CD4-positive, alpha-beta T cell (primary cell): Measurements from ENCODE around the gene TRMU. TPM values are rescaled to one million over a fixed set of nuclear protein-coding genes. Genes with fewer than 3 reads are reported as not detected.

Experiments used
- ATAC-seq: fragments of 200-7000 bp; cut with Tn5 transposase; one replicate; pipeline ENCODE4 v1.10.0; 2022; ENCODE audit warnings: mild to moderate bottlenecking; ENCODE audit not compliant: poor library complexity
- CTCF ChIA-PET: fragments of 350-600 bp; sonication (Branson Sonifier 250); formaldehyde crosslinking; loops from one replicate; lab custom pipeline; 2021; ENCODE audit warnings: antibody characterized with exemption, inconsistent platforms; lab: Charles Lee
- POLR2A ChIA-PET: fragments of 350-600 bp; sonication (Branson Sonifier 250); formaldehyde crosslinking; loops from one replicate; lab custom pipeline; 2021; ENCODE audit warnings: antibody characterized with exemption, inconsistent platforms; lab: Charles Lee
- DNase-seq, 14 experiments: peaks; one replicate each; pipeline ENCODE4 v3.0.0-alpha.2; 2013 to 2020; ENCODE audit warnings: mixed read lengths in 2 of 14
- H3K27ac ChIP-seq, 2 donors: one replicate each; pipeline versions ENCODE4 v1.5.1 to v1.7.0; 2013; ENCODE audit warnings: low read length in 2 of 2, low read depth in 1 of 2, mild to moderate bottlenecking in 1 of 2
- H3K27me3 ChIP-seq, 2 experiments: 1 replicate in 1 of 2; 2 replicates in 1 of 2; pipeline versions ENCODE4 v1.6.1 to v1.7.0; 2013; ENCODE audit warnings: low read length in 2 of 2, control low read depth in 1 of 2, mild to moderate bottlenecking in 1 of 2, moderate library complexity in 1 of 2; ENCODE audit not compliant: insufficient read depth in 2 of 2, control insufficient read depth in 1 of 2
- H3K36me3 ChIP-seq: one replicate; pipeline ENCODE4 v1.6.1; 2013; ENCODE audit warnings: low read length, control low read depth; ENCODE audit not compliant: insufficient read depth
- H3K4me1 ChIP-seq: one replicate; pipeline ENCODE4 v1.6.1; 2013; ENCODE audit warnings: low read length, control low read depth; ENCODE audit not compliant: insufficient read depth
- H3K4me3 ChIP-seq: one replicate; pipeline ENCODE4 v1.5.1; 2013; ENCODE audit warnings: mild to moderate bottlenecking, low read length, moderate library complexity
- H3K9me3 ChIP-seq, 2 experiments: 1 replicate in 1 of 2; 2 replicates in 1 of 2; pipeline versions ENCODE4 v1.6.1 to v1.7.0; 2013; ENCODE audit warnings: low read length in 2 of 2, mild to moderate bottlenecking in 2 of 2, control low read depth in 1 of 2, moderate library complexity in 1 of 2; ENCODE audit not compliant: control insufficient read depth in 1 of 2, insufficient read depth in 1 of 2
- H3K27ac Mint-ChIP-seq: one replicate; pipeline ENCODE4 v1.8.0; 2020; ENCODE audit warnings: mixed read lengths
- H3K27me3 Mint-ChIP-seq: one replicate; pipeline ENCODE4 v1.8.0; 2021; ENCODE audit warnings: mixed read lengths
- H3K36me3 Mint-ChIP-seq: one replicate; pipeline ENCODE4 v1.8.0; 2021; ENCODE audit warnings: low read depth, mixed read lengths
- H3K4me1 Mint-ChIP-seq: one replicate; pipeline ENCODE4 v1.8.0; 2021; ENCODE audit warnings: low read depth, mixed read lengths
- H3K4me3 Mint-ChIP-seq: one replicate; pipeline ENCODE4 v1.8.0; 2020; ENCODE audit warnings: mild to moderate bottlenecking, mixed read lengths
- H3K9me3 Mint-ChIP-seq: one replicate; pipeline ENCODE4 v1.8.0; 2020; ENCODE audit warnings: mixed read lengths
- intact Hi-C, 2 experiments: fragments of 100-400 bp; cut with DNase I in 1 of 2; cut with micrococcal nuclease in 1 of 2; formaldehyde crosslinking; loops; one replicate each; pipeline versions ENCODE4 v1.15.1 to v1.9.0; 2023 to 2025; cut with DNase I, micrococcal nuclease
- polyA plus RNA-seq, 2 donors: library from polyadenylated mRNA; unstranded; fragments of 120-200 nt; gene quantifications; one replicate each; pipeline ENCODE4 v1.2.1, GENCODE V29; 2013
- total RNA-seq, 174 experiments: library from RNA in 2 of 174; stranded (reverse) in 2 of 174; gene quantifications; one replicate each; pipeline ENCODE4 v1.2.3 and lab custom pipeline; 2021 to 2026
- TF ChIP-seq, protein P1 (sequence below): fragments of 200-600 bp; IDR thresholded peaks from one replicate; pipeline ENCODE4 v1.8.0; 2022; ENCODE audit warnings: antibody characterized with exemption, mild to moderate bottlenecking

Gene TRMU, protein sequence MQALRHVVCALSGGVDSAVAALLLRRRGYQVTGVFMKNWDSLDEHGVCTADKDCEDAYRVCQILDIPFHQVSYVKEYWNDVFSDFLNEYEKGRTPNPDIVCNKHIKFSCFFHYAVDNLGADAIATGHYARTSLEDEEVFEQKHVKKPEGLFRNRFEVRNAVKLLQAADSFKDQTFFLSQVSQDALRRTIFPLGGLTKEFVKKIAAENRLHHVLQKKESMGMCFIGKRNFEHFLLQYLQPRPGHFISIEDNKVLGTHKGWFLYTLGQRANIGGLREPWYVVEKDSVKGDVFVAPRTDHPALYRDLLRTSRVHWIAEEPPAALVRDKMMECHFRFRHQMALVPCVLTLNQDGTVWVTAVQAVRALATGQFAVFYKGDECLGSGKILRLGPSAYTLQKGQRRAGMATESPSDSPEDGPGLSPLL
- total RNA-seq (10 to 100 TPM; 65.2 to 65.4 TPM), total RNA-seq (lab: John Stamatoyannopoulos, UW) (32.0 to 102 (median 68.2) reads per million in 172 experiments)
- polyA plus RNA-seq (2013, experiment 1 of 2) = 28.3 TPM
- polyA plus RNA-seq (2013, experiment 2 of 2) = 37.3 TPM

DNA sequence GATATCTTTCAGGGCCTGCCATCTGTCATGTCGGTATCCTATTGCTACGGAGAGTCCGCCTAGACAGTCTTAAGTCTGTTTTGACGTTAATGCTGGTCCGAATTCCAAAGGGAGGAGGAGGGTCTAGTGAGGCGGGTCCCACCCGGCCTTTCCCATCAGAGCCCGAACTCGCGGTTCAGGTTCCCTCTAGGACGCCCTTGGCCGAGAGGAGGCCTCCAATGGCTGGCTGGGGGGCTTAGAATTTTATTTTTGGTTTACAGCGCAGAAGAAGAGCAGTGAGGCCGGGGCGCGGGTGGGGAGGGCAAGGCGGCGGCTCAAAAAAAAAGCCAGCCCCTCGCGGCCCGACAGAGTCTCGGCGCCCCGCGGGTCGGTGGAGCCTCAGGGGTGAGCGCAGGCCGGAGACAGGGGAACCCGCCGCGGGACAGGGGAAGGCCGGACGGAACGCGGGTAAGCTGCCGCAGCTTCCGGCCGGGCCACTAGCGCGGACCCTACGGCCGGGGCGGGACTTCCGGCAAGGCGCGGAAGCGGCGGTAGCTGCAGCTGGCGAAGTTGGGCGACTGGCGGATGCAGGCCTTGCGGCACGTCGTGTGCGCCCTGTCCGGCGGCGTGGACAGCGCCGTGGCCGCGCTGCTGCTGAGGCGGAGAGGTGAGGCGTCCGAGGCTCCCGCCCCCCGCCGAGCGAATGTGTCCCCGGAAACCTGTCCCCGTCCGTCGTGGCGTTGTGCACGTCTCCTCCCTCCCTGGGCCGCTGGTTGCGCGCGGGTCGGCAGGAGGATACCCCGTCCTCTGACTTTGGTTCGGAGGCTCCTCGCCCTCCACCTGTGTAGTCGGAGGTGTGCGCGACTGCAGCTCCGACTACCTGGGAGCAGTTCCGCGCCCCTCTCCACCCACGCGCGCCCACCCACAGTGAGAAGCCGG lies at the start of gene TRMU:
Gene TRMU (plus strand): TSS at position 514 of the 918 bp plus-strand sequence. CDS start 51 bp downstream, at position 565.
- peak within 1 kb of the TSS; percentile 91 for H3K4me3 ChIP-seq
- peak within 1 kb of the TSS; percentile 88 for H3K27ac Mint-ChIP-seq
- TF ChIP-seq, protein P1, sequence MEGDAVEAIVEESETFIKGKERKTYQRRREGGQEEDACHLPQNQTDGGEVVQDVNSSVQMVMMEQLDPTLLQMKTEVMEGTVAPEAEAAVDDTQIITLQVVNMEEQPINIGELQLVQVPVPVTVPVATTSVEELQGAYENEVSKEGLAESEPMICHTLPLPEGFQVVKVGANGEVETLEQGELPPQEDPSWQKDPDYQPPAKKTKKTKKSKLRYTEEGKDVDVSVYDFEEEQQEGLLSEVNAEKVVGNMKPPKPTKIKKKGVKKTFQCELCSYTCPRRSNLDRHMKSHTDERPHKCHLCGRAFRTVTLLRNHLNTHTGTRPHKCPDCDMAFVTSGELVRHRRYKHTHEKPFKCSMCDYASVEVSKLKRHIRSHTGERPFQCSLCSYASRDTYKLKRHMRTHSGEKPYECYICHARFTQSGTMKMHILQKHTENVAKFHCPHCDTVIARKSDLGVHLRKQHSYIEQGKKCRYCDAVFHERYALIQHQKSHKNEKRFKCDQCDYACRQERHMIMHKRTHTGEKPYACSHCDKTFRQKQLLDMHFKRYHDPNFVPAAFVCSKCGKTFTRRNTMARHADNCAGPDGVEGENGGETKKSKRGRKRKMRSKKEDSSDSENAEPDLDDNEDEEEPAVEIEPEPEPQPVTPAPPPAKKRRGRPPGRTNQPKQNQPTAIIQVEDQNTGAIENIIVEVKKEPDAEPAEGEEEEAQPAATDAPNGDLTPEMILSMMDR = no peak
- peak within 1 kb of the TSS; percentile 95 for H3K4me3 Mint-ChIP-seq
- H3K9me3 Mint-ChIP-seq = no peaks in the 10 kb centered on the region
- POLR2A ChIA-PET = interaction anchor here (1.0 to 1.1 kb wide), 4 partner anchors 85 to 455 kb away, joined by 3 to 4 read pairs (median 3); partner anchors contain the start of gene CDPF1
- intact Hi-C loops = loop anchor here in 1 of 2 experiments (2.0 kb wide), 1 partner anchor 39 kb away; the partner anchor contains the start of gene GTSE1
- H3K36me3 ChIP-seq = peaks cover 30% of the 10 kb centered on the region
- H3K27ac ChIP-seq = peak within 1 kb of the TSS; percentile 62 to 75
- H3K4me1 ChIP-seq = peaks cover 20% of the 10 kb centered on the region
- peaks cover 43% of the 10 kb centered on the region for H3K4me1 Mint-ChIP-seq
- H3K36me3 Mint-ChIP-seq = peaks cover 44% of the 10 kb centered on the region
- H3K27me3 ChIP-seq = no peaks in the 10 kb centered on the region
- no peaks in the 10 kb centered on the region for H3K27me3 Mint-ChIP-seq
- no peaks in the 10 kb centered on the region for H3K9me3 ChIP-seq
- CTCF ChIA-PET = interaction anchor here (1.1 to 1.5 kb wide), 2 partner anchors 214 to 329 kb away, joined by 3 to 4 read pairs; no protein-coding TSS in a partner anchor
- ATAC-seq (peak; percentile 78), DNase-seq (peak; percentile 34 to 86 (median 70))

DNA sequence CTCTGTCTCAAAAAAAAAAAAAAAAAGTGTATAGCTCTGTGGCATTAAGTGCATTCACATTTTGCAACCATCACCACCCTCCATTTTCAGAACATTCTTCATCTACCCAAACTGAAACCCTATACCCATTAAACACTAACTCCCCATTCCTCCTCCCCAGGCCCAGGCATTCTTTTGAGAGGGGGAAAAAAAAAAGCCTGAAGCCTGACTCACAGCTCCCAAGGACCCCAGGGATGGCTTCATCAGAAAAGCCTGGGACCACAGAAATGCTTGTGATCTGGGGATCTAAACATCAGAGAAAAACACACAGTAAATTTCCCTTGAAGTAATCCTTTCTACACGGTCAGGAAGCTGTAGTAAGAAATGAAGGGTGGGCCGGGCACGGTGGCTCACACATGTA lies 49.5 kb upstream of the TRMU start:
- Histone ChIP-seq H3K27ac (no peak overlapping the region), H3K4me3 (no peak overlapping the region), H3K36me3 (peaks cover 15% of the 10 kb centered on the region), H3K27me3 (no peaks in the 10 kb centered on the region), H3K9me3 (no peaks in the 10 kb centered on the region), H3K4me1 (peaks cover 20% of the 10 kb centered on the region)
- CTCF ChIA-PET = no interaction called here
- TF ChIP-seq, protein P1 = no peak
- intact Hi-C loops = no loop called here
- peaks cover 6% of the 10 kb centered on the region for H3K4me1 Mint-ChIP-seq
- H3K36me3 Mint-ChIP-seq = peaks cover 18% of the 10 kb centered on the region
- POLR2A ChIA-PET = no interaction called here
- no peak overlapping the region for H3K4me3 Mint-ChIP-seq
- ATAC-seq = no peak
- no peak for DNase-seq
- H3K9me3 Mint-ChIP-seq = no peaks in the 10 kb centered on the region
- H3K27me3 Mint-ChIP-seq = no peaks in the 10 kb centered on the region
- no peak overlapping the region for H3K27ac Mint-ChIP-seq
